GM19372 (cell line): ENCODE measurements around the gene SCAPER.

ENCODE experiments used
- ATAC-seq: cut with Tn5 transposase; IDR thresholded peaks from one replicate; pipeline ENCODE4 v1.9.1; 2021; ENCODE audit warnings: mild to moderate bottlenecking, low read depth, moderate library complexity; ENCODE audit not compliant: unreplicated experiment

SCAPER gene

DNA sequence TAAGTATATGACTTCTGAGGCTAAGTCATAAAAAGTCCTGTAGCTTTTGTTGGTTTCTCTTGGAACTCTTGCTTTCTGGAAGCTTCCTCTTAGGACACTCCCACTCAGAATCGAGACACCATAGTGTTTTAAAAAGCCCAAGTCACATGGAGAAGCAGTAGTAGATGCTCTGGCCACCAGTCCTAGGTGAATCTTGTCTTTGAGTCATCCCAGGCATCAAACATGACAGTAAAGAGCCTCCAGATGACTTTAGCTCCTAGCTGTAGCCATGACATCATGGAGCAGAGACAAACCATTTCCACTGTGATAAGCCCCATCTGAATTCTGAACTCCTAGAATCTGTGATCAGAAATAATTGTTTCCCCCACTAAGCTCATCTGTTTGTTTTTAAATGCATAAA, 526.4 kb downstream of the SCAPER start:
- ATAC-seq, result no peak

DNA sequence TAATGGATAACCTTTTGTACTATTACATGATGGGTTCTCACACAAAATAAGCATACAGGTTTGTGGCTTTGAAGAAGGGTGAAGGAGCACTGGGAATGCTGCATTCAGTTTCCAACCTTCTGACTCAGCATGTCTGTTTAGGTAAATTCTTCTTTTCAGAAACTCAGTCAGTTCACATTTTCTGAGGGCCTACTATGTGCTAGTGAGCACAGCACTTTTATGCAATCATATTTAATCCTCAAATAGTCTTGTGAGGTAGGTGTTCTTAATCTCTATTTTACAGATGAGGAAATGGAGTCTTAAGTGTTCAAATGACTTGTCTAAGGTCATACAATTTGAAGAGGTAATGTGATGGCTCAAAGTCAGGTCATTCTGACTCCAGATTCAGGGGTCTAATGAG, 527.4 kb downstream of the SCAPER start:
- no peak for ATAC-seq

DNA sequence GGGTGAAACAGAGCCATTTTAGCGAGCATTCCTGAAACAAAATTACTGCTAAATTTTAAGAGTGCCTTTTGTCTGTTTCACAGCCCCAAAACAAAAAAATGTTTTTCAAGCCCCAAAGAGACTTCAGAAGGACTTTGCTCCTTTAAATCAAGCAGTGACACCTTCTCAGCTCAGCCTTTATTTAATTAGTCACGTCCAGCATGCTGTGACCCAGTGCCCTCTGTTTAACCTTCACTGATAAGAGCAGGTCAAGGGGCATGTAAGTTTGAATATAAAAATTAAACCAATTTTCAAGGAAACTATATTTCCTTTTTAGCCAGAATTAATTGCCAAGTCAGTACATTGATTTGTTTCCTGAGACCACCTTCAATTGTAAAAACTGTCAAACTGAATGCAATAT, 527.9 kb downstream of the SCAPER start:
- no peak for ATAC-seq

DNA sequence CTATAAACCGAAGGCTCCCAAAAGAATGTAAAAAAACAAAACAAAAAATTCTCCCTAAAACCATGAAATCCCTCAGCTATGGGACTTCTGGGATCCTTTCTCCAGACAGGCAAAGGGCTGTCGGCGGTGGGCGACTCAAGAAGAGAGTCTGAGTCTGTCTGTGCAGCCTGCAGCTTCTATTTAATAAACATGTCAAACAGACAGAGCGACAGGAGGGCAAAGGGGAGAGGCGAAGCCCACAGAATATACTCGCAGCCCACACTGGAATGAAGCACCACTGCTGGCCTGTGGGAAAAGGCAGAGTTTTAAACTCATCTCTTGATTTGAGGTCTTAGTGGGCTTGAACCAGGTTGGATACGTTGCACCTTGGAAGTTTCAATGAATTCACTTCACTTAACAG, 528.3 kb downstream of the SCAPER start:
- ATAC-seq, result no peak

DNA sequence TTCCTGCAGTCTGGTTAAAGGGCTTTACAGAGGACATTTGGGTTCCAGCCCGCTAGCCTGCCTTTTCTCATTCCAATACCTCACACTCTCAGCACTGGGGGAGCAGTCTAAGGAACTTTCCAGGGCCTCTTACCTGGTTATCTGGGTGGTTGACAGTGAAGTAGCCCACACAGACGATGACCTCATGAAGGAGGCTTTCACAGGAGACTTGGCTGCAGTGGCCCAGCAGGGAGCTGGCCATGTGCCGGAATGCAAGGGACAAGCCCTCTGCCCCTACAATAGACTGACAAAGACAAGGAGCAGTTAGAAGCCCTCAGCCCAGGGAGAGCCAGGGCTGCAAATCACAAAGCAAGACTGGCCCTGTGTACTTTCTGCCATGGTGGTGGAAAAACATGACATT, 529.1 kb downstream of the SCAPER start:
- ATAC-seq, result no peak

DNA sequence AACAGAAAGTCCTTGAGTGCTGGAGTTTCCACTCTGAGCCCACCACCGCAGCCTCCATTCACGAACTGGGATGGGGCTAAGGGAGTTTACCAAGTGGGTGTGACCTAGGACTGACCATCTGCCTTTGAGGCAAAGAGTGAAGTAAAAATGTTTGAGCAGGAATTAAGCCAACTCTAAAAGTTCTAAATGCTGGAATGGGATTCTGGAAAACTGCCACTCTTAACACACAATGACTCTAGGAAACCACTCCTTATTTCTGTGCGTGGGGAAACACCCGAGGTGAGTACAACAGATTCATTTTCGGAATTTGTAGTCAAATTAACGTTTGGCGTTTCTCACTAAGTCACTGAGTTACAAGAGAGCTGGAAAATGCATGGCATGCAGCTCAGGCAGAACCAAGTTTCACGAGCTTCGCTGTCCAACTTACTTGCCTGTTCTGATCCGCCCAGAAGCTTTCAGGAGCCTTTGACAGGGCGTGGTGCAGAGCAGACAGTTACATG, 537.0 kb downstream of the SCAPER start:
- no peak for ATAC-seq

DNA sequence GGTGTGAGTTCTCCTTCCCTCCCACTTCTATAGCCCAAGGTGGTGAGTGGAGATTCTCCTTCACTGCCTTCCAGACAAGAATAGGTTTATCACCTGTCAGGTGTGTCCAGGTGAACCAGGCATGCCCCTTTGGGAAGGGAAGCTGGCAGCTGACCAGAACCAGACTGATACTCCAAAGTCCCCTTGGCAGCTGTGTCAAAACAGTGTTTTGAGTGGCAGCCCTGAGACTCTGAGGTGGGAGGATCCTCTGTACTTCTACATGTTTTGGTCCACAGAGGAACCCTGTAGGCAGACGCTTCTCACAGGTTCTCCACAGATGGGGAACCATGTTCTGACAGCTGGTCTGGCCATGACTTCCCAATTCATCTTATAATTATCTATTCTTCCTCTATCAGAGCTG, 538.4 kb downstream of the SCAPER start:
- no peak for ATAC-seq

DNA sequence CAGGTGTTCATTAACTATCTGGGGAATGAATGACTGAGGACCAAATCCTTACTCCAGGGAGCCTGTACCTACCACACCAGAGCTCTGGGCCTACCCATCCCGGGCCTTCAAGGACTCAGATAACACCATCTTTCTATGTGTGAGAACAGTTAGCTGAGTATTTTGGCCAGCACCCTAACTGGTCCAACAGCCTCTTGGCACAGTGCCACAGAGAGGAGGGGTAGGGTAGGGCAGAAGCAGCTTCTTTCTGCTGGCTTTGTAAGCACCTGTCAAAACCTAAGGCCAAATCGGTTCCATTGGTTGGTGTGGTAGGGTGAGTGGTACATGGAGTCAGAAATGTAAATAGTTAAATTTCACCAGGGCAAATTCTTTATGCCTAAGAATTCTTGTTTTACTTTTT, 541.9 kb downstream of the SCAPER start:
- ATAC-seq, result no peak

DNA sequence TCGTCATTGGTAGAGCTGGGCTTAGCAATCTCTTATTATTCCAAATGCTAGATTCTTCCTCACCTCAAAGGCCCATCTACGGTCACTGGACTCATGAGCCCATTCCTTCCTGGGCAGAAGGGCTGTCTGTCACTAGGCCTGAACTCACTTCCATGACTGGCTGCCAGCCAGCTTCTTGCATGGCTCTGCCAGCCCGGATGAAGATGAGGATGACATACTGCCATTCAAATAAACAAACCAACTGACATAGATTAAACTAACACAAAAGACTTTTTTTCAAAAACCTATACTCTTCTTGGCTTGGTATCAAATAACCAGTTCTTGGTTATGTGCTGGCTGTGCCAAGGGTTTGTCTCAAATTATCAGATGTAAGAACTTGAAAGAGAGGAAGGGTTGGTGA, 544.7 kb downstream of the SCAPER start:
- no peak for ATAC-seq

DNA sequence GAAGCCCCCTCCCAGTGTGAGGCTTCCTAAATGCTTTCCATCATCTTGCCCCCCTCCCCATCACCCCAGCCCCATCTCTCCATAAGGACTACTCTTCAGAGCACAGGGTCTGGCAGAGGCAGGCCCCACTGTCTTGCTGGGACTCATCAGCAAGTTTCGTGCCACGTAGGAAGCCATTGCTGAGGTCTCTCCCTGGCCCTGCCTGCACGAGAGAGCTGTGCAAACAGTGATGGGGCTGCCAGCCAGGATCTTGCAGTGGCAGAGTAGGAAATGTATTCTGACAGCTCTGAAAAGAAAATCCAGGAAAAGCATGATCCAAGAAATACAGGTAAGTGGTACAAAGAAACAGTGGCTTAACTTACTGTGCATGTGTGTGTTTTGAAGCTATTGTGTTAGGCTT, 546.0 kb downstream of the SCAPER start:
- ATAC-seq, result no peak

DNA sequence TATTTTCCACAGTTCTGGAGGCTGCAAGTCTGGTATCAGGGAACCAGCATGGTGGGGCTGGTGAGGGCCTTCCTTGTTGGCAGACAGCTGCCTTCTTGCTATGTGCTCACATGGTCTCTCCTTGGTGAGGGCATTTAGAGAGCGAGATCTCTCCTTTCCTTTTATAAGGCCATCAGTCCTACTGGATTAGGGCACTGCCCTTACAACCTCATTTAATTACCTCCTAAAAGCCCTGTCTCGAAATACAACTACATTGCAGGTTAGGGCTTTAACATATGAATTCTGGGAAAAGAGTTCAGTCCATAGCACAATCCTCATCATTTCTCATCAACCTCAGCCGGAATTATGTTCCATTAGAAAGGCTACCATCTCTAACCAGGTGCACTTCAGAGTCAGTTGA, 546.7 kb downstream of the SCAPER start:
- no peak for ATAC-seq

DNA sequence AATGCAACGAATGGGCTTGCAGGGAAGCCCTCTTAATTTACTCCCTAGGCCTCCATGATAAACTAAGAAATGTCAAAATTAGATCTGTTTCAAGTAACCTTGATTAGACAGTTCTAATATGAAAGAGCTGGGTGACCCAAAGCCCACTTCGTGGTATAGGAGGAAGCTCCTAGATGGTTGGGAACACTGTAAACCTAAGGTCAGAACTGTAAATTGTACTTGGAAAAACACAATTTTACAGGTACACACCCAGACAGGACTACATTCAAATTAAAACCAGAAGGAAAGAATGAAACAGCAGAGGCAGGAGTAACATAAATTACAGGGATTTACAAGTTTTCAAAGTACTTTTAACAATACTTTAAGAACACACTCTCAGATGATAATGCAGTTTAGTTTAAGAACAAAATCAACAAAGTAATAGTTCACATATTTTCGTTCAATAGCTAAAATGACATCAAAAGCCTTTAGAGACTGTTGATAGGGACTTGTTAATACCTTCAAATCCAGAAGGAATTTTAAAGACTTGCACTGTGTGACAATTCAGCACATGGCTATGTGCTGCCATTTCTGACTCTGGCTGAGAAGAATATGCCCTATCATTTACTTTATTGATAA, 550.2 kb downstream of the SCAPER start:
- no peak for ATAC-seq

DNA sequence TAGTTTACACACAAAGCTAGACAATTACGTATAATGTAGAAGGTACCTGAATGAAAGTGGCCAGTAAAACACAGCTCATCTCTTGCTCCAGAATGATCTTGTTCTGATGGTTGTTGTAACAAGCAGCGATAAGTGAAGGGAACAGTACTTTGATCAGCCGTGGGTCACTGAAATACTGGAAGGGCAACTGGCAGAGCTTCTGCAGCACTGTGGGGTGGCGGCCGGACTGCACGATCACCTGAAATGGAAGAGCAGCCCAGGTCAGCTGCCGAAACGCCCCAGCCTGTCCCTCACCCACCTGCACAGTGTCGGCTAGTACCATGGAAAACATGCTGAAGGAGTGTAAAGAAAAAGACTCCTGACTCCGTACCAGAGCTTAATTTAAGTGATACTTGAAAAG, 551.2 kb downstream of the SCAPER start:
- no peak for ATAC-seq

DNA sequence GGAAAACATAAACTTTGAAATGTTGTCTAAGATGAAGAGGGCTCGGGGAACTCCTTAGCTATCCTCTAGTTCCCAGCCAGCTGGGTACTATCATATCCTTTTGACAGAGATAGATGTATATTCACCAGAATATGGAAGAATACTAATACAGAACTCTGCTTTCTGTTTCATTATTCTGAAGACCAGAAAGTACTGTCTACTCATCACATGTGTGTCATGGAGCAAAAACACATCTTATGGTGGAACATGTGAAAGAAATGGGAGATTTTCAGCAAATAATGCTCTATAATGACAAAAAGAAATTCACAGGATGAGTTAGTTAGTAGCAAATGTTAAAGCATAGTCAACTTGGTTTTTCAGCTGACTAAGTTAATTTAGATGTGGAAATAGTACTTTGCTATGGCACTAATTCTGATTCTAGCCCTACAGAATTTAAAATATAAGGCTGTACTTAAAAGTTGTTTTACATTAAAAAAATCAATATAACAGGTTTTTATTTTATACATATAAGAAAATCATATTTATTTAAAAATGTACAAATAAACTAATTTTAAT, 552.0 kb downstream of the SCAPER start:
- no peak for ATAC-seq

DNA sequence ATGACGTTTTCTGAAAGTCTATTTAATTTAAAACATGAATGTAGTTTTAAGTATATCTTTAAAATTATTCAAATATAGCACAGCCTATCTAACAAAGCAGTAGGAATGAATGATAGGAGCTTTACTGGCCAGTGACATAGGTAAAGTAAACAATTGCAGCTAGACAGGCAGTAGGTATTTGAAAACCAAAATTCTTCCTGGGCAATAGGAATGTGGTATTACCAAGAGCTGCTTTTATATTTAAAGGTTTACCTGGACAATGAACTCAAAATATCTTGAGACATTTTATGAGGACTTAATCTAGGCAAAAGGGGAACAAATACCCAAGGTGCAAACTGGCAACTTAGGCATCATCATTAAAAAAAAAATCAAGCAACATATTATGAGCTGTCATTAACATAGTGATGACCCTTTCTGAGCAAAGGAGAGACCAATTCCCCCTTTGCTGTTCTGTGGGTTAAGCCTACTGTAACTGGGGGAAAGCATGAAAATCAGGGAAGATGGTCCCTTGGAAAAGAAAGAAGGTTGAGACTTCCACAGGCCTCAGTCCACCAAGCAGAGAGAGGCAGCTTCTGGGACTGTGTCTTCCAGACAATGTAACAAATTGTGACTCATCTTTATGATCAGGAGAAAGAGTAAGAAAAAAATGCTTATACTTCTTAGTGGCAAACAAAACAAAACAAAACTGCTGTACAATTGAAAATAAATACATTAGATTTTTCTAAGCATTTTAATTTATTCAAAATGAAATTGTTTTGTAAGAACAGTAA, 555.7 kb downstream of the SCAPER start:
- no peak for ATAC-seq

DNA sequence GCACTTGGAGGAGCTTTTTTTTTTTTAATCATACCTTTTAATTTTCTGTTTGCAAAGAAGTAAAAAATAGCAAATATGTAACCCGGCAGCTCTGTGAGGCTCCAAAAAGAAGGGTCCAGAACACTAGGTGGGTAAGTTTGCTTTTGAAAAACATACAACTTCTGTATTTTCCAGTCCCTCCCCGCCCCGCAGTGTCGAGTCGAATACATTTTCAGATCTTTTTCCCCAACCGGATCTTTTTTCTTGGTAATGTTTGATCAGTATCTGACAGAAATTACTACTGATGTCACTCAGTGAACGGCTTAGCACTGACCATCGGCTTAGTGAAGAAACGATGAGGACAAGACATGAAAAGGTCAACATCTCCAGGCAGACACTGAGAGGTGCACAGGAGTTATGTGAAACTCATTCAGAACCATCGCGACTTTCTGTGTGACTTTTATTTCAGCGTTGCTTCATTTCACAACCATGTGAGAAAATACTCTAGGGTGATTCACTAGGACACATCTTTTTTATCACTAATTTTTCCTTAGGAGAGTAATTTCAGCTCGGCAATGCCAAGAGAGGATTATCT, 557.6 kb downstream of the SCAPER start:
- no peak for ATAC-seq

DNA sequence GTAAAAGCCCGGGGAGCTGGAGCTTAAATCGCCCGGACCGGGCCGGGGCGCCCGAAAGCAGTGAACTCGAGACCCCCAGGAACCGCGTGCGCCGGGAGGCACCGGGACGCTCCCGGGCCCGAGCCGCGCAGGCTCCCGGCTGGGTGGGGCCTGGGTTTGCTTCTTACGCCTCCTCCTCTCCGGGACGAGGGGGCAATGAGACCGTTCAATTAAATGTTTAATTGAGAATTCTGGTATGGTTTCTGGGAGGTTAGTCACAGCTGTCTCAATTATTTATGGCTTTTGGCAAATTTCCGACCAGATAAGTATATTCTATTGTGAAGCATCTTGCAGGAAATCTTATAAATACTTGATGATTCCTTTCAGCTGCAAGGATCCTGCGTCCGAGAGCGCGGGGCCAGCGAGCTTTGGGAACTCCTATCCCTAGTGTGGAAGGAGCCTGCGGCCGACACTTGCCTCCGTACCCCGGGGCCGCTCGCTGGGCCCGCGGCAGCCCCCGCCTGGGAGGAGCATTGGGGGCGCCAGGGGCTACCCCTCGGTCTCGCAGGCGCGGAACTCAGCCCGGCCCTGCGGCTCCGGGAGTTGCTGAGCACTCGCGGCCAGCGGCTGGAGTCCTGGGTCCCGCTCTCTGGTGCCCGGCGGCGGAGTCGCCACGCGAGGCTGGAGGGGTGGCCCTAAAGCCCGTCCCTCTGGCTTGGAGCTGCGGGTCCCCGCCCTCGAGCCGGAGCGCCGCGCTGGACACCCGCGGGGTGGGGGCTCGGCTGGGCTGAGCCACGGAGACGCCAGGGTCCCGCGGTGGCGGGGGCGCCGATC, 558.3 kb downstream of the SCAPER start:
- ATAC-seq, result no peak

DNA sequence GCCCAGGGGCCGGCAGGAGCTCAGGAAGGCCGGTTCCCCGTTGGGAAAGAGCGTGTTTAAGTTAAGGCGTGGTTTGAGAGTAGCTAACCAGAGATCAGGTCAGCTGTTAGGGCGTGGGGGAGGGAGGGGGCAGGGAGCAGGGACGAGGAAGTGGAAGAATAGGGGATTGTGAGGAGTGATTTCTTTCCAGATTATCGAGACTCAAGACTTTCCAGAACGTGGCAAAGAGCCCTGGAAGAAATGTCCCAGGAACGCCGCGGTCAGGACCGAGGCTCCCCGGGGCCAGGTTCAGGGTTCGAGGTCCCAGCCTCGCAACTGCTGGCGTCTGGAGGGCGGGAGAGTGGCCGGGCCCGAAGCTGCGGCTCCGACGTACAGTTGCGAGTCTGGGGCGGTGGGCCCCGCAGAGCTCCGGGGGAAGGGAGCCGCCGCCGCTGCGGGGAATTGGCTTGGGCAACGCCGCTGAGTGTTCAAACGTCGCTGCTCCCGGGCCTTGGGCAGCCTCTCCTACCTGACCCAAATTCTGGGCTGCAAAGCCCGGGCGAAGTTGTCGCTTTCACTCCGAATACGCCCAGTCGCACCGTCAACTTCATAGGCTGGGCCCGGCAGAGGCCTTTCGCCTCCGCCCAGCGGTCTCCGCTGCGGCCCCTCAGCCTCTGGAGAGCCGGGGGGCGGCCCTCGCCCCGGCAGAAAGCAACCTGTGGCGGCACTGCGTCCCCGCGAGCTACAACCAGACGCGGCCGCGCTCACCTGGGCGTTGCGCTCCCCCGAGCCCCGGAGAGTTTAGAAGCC, 559.1 kb downstream of the SCAPER start:
- no peak for ATAC-seq

DNA sequence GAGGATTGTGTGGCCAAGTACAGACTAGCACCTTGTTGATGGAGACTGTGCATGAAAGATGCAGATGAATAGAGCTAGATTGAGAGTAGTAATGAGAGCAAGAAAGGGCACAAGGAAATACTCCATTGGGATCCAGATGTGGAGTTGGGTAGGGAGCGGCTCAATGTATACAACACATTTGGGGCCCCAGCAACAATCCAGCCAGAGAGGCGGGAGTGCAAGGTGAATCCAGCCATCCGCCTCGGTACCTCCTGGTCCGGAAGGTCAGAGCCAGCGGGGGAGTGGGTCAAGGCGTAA, 559.6 kb downstream of the SCAPER start:
- ATAC-seq, result no peak

DNA sequence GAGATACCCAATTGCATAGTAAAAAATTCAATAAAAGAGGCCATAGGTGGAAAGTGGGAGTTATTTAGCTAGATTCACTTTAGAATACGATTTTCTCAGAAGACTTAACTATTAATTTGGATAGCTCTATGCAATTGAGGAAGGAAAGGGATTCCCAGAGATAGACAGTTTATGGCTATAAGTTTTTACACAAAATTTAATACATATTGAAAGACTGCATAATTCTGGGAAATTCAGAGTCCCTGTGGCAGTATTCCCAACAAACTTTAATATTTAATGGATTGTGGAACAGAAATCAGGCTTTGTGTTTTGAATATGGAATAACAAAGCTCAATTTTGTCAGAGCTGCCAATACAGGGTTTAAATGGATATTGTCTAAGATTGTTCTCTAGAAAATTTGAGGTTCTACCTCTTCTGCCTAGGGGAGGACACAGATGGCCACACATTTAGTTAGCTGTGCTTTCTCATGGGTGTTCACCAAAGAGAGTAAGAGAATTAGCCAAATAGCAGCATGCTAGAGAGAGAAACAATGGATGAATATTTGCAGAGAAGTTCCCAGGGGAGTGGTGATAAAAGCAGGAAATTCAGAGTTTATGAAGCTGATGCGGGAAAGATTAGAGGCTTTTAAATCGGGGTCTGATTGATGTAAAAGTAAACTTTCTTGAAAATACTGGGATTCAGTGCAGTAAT, 560.1 kb downstream of the SCAPER start:
- ATAC-seq, result no peak
